HG03571 (cell line): ENCODE data around the gene GJA10.
"Not testable (repeated sequence)": the region's sequence is repeated elsewhere in the genome, so short reads cannot be mapped to it uniquely, and the experiment has no call there.

Source experiments
- ATAC-seq: cut with Tn5 transposase; IDR thresholded peaks from one replicate; pipeline ENCODE4 v1.9.1; 2021; ENCODE audit not compliant: unreplicated experiment

Gene GJA10

GRCh38 chr6:89894169-89894568 is at the start of gene GJA10:
GJA10 (plus strand) TSS chr6:89894469; CDS start chr6:89894469, 0 bp downstream.
- no peak for ATAC-seq

GRCh38 chr6:89847513-89847912 is 46.8 kb upstream of the GJA10 start:
- ATAC-seq: not testable (repeated sequence)

GRCh38 chr6:89853068-89853467 is 41.2 kb upstream of the GJA10 start:
- no peak for ATAC-seq

GRCh38 chr6:89858041-89858440 is 36.2 kb upstream of the GJA10 start:
- ATAC-seq: no peak

- ATAC-seq: no peak
Observed at GRCh38 chr6:89859744-89860143, 34.5 kb upstream of the GJA10 start.

- peak; percentile 53 for ATAC-seq
Observed at GRCh38 chr6:89862273-89862672, 32.0 kb upstream of the GJA10 start.

- peak; percentile 9 for ATAC-seq
Observed at GRCh38 chr6:89862698-89863097, 31.6 kb upstream of the GJA10 start.

- ATAC-seq: no peak
Observed at GRCh38 chr6:89866024-89866678, 28.1 kb upstream of the GJA10 start.

GRCh38 chr6:89873721-89874120 is 20.5 kb upstream of the GJA10 start:
- ATAC-seq: no peak

GRCh38 chr6:89874438-89874837 is 19.8 kb upstream of the GJA10 start:
- ATAC-seq: no peak

GRCh38 chr6:89886378-89887120 is 7.7 kb upstream of the GJA10 start:
- ATAC-seq: no peak

GRCh38 chr6:89887452-89888137 is 6.7 kb upstream of the GJA10 start:
- ATAC-seq: no peak

- no peak for ATAC-seq
Observed at GRCh38 chr6:89888138-89888514, 6.1 kb upstream of the GJA10 start.

GRCh38 chr6:89888871-89889270 is 5.4 kb upstream of the GJA10 start:
- no peak for ATAC-seq

GRCh38 chr6:89890845-89891528 is 3.3 kb upstream of the GJA10 start:
- ATAC-seq: not testable (repeated sequence)

GRCh38 chr6:89892577-89892976 is 1.7 kb upstream of the GJA10 start:
- ATAC-seq: not testable (repeated sequence)

GRCh38 chr6:89895276-89895874 is 1.1 kb downstream of the GJA10 start:
- ATAC-seq: no peak

GRCh38 chr6:89910001-89910901 is 16.0 kb downstream of the GJA10 start:
- ATAC-seq: not testable (repeated sequence)

GRCh38 chr6:89910902-89911240 is 16.6 kb downstream of the GJA10 start:
- ATAC-seq: no peak
